HG03108 (cell line): ENCODE results near the gene SAYSD1.
A peak's percentile ranks its signal among the peaks of the same experiment; 100 is the strongest.

ENCODE experiments used
- ATAC-seq: cut with Tn5 transposase; IDR thresholded peaks from one replicate; pipeline ENCODE4 v1.9.1; 2021; ENCODE audit warnings: moderate library complexity; ENCODE audit not compliant: unreplicated experiment

Gene SAYSD1

DNA sequence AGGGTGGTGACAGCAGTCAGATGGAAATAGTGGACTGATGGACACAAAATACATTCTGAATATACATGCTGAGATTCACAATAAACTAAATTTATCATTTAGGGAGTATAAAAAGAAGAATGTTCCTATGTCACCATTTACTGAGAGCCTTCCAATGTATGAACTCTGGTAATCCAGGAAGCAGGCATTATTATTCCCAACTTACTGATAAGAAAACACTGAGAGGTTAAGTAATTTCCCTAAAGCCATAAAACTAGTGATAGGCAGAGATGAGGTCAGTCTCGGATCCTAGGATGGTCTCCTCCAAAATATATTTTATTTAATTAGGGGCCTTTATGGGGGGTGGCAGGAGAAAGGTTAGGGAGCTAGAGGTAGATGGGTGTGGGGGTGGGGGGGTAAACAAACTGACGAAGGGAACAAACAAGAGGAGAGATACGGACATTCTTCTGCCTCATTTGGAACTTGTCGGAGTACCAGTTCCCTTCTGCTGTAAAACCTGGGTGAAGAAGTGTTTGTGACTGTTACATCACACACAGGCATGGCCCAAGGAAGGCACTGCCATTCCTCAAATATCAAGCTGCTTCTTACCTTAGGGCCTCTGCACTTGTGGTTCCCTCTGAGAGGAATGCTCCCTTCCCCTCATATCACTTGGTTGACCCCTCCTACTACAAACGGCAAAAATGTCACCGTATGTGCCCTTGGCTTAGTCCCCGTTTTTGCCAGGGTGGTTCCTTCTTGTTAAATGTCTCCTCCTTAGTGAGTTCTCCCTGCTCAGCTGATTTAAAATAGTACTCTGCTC lies 6.7 kb downstream of the SAYSD1 start:
- ATAC-seq, result no peak

DNA sequence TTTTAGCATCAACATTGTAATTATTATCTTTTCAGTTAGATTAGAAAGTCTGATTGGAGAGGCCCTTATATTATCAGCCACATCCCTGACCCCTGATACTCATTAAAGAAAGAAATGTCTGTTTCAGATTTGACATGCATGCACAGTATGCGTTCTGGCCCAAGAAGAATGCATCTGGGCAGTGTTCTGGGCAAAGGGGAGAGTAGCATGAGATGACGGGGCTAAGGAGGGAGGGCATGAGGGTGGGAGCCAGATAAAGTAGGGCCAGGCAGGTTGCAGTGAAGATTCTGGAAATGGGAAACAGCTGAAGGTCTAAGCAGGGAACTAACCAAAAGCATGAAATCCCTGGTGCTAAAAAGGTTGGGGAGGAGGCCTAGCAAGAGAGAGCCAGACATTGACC lies 7.3 kb downstream of the SAYSD1 start:
- no peak for ATAC-seq

GRCh38 chr6:39107034-39107433 lies 8.0 kb downstream of the SAYSD1 start:
- no peak for ATAC-seq

DNA sequence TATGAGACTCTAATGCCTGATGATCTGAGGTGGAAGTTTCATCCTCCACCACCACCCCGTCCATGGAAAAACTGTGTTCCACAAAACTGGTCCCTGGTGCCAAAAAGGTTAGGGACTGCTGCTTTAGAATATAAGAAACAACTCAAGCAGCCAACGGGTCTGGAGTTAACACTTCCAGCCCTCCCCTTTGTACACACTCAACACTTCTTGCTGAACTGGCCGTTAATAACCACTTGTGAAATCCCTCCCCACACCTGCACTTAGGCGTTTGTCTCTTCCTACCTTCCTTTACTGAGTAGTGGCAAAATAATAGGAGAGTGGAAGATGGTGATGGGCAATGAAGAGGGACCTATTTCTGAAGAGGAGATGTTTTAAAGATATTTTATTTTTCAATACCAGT lies 10.5 kb downstream of the SAYSD1 start:
- no peak for ATAC-seq

DNA sequence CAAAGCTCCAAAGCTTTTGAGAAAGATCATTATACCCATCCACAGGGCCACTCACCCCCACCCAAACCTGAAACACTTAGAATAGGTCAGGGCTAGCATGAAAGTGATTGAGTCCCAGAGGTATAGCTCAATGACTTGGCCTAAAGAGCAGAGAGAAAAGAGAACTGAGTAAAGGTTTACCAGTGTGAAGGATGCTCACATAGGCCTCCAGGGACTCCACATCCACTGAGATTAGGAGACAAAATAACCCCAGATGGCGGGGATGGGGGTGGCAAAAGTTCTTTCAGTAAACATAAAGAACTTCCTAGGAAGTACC lies 12.2 kb downstream of the SAYSD1 start:
- peak; percentile 78 for ATAC-seq

DNA sequence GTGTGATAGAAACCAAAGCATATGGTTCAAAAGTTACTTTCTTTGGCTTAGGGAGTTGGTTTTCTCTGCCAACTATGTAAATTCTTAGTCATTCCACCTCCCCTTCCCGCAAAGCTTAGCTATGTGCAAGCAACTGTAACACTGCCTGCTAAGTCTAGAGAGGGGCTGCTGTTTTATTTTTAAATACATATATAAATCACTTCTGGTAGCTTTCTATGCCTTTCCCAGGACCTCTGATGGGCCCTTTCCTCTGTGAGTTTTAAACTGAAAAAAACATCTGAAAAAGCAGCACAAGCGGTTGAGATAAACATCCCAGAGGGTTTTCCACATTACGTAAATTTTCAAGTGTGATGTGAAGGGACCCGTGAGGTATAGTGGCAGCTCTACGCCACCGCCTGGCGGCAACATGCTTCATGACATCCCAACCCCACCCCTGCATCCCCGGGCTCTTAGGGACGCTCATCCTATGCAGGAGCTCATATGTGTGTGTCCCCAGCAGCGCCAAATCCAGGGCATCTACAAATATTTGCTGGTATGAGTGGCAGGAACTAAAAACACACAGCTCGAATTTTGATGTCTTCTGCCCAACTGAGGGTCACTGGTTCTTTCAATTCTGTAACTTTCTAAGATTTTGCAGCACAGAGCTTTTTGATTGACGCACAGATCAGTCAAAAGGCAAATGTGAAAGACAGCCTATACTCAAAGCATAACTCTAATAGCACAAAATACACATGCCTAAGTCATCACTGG lies 12.7 kb downstream of the SAYSD1 start:
- peak; percentile 24 for ATAC-seq

DNA sequence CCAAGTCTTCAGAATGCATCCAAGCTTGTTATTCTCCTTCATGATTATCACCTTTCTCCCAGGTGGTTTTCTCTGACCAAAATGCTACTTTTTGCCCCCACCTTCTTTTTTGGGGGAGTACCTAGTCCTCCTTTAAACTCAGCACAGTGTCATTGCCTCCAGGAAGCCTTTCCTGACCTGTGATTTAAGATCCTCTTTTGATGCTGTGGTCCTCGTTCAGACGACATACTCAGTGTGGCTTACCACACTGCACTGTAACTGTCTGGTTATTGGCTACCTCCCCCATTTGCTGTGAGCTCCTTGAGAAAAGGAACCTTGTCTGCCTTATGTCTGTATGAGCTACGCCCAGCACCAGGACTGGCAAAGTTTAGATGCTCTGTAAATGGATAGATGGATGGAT lies 14.6 kb downstream of the SAYSD1 start:
- ATAC-seq, result no peak

DNA sequence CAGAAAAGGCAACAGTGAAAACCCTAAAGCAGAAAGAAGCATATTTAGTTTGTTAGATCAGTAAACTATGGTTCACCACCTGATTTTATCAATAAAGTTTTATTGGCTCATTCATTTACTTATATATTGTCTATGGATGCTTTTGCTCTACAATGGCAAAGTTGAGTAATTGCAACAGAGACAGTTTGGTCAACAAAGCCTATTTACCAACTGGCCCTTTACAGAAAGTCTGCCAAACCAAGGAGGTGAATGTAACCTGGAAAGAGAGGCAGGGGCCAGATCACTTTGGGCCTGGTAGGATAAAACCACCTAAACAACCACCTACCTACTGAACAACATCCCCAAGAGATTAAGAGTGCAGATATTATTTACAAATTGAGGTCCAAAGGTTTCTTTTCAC lies 19.4 kb downstream of the SAYSD1 start:
- ATAC-seq, result no peak

DNA sequence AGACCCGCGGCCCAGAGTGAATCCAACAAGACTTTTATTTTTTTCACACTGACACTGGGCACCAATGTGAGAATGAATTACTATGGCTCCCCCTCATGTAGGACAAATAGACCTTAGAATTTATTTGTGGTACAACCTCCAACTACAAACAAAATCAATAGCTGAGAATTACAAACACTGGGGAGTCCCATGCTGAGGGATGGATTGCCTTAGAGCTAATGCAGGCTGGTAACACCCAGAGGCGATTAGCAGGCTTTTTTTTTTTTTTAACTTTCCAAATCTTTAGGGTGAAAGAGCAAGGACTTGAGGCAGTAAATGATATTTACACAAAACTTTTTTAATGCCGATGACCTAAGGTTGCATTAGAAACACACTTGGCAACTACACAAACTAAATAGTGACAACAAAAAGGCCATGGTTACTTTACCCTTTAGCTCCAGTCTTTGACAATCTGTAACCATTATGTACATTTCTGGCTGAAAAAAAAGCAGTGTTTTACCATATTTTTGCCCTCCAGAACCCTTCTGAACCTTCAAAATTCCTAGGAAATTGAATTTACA lies 21.8 kb downstream of the SAYSD1 start:
- ATAC-seq, result no peak

- no peak for ATAC-seq
Measured at GRCh38 chr6:39092124-39092523, 22.9 kb downstream of the SAYSD1 start.

DNA sequence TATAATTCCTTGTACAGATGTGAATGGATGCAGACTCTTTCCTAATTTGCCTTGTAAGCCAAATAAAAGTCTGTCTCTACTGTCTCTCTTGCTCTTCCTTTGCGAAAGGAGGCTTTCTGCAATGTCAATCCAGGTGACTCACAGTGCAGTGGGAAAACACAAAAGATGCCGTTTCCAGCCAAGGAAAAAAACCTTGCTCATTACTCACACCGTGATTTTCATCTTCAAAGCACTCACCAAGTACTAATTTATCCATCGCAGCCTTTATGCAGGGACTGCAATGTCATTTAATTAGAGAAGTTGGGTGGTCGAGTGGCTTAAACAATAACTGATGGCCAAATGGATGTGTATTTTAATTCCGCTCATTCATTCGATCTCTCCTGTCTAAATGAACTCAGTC lies 23.8 kb downstream of the SAYSD1 start:
- no peak for ATAC-seq

GRCh38 chr6:39090036-39090435 lies 24.9 kb downstream of the SAYSD1 start:
- ATAC-seq, result no peak

- ATAC-seq, result no peak
Measured at GRCh38 chr6:39088331-39088730, 26.7 kb downstream of the SAYSD1 start.

- no peak for ATAC-seq
Measured at GRCh38 chr6:39087197-39087596, 27.8 kb downstream of the SAYSD1 start.

DNA sequence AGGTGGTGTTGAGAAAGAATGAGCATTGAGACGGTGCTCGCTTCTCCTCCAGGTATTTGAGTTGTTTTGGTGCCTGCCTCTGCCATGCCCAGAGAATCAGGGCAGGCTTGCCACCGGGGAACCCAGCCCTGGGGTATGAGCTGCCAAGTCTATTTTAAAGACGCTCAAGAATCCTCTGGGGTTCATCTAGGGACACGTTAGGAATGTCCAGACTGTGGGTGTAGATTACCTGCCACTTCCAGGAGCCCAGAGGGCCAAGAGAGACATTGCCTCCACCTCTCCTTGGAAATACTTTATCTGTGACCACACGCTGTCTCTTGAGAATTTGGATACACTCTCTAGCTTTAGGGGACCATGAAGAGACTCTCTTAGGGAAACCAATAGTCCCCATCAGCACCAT lies 28.3 kb downstream of the SAYSD1 start:
- no peak for ATAC-seq

DNA sequence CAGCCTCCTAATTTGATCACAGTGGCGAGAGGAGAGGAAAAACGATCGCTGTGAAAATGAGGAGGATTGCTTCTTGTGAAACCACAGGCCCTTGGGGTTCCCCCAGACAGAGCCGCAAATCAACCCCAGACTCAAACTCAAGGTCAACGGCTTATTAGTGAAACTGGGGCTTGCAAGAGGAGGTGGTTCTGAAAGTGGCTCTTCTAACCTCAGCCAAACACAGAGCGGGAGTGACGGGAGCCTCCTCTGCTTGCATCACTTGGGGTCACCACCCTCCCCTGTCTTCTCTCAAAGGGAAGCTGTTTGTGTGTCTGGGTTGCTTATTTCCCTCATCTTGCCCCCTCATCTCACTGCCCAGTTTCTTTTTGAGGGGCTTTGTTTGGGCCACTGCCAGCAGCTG lies 28.7 kb downstream of the SAYSD1 start:
- ATAC-seq, result no peak

DNA sequence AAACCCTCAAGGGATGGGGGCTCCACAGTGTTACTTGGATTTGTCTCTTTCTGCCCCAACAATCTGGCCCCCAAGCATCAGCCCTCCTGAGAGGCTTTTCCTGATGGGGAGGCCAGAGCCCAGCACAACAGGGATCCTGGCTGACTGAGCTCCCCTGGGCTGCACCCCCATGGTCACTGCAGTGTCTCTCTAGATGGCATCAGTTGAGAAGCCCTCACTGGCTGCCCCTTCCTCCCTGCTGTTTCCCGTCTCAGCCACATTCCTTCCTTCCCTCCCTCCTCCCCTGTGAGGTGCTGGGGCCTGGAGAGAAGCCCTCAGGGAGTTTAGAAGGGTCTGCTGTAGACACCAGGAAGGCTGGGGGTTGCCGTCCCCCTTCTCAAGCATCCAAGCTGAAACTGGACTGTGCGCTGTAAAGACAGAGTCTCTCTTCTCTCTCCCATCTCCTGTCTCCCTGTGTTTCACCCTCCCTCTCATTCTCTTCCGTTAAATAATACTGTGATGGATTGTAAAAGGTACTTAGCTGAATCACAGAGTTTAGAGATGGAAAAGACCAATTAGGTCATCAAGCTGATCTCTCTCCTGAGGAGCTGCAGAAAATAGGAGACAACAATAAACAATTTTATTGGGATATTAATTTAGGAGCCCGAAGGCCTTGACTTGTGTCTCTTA lies 29.7 kb downstream of the SAYSD1 start:
- no peak for ATAC-seq

DNA sequence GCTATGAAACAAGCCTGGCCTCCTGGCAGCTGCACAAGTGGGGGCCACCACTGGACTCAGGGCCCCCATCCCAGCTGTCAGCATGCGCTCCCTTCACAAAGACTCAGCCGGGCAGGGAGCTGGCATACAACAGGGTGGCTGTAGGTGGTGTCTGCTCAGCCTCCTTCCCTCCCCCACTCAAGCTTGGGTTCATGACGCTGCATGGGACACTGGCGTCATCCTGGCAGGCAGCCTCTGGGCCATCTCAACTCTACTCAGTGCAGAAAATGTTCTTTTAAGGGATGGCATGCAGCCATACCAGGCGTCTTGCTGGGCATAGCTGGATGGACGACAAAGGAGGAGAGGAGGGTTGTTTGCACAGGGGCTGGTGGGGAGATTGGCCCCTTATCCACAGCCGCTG lies 30.5 kb downstream of the SAYSD1 start:
- no peak for ATAC-seq

DNA sequence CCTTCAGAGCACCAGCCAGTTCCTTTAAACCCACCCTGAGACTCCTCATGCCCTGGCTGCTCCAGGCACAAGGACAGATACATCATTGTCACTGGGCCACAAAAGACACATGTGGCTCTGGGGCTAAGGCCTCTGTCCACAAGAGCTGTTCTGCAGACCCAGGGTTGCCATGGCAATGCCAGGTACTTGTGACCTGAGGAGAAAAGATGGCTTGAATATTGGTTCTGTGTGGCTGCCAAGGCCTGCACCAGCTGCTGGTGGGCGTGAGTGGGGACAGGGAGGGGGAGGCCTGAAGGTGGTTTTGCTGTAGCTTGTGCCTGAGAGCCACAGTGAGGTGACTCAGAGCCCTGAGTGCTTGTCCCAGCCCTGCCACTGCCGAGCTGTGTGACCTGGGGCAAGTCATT lies 31.8 kb downstream of the SAYSD1 start:
- ATAC-seq, result no peak

GRCh38 chr6:39082310-39082709 lies 32.7 kb downstream of the SAYSD1 start:
- no peak for ATAC-seq

DNA sequence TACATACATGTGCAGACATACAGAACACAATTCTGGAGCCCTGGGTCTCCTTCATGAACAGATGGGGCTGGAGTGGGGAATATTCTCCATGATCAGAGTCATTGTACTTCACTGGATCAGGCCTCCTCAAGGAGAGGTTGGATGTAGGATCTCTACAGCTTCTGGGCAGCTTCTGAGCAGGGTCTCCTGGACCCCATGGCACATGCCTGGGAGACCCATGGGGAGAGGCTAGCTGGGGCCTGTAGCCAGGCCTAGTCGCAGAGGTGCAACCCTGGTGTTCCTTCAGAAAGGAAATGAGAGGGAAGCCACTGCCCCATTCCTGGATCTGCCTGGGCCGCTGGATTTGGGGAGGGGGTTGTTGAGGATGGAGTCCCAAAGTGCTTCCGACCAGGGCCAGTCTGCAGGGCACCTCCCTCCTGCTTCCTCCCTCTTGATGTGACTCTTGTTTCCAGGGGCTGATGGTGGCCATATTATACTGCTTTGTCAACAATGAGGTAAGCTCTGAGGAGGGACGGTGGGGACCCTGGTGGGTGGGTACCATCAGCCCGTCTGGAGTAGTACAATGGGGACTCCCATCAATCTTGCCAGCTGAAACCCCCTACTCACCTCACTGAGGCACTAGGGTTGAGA lies 34.6 kb downstream of the SAYSD1 start:
- ATAC-seq, result no peak
